HL-60/S4 treated with retinoic acid at 250 ng/mL for 4 days and 3 days (cell line): ENCODE measurements around the gene SLC13A5.

ENCODE experiments used
- in situ Hi-C: fragments of 300-500 bp; cut with MboI; formaldehyde crosslinking; loops from 2 replicates; pipeline ENCODE4 v1.7.0; 2022; ENCODE audit warnings: low sequenced_read_pairs

Gene SLC13A5

DNA sequence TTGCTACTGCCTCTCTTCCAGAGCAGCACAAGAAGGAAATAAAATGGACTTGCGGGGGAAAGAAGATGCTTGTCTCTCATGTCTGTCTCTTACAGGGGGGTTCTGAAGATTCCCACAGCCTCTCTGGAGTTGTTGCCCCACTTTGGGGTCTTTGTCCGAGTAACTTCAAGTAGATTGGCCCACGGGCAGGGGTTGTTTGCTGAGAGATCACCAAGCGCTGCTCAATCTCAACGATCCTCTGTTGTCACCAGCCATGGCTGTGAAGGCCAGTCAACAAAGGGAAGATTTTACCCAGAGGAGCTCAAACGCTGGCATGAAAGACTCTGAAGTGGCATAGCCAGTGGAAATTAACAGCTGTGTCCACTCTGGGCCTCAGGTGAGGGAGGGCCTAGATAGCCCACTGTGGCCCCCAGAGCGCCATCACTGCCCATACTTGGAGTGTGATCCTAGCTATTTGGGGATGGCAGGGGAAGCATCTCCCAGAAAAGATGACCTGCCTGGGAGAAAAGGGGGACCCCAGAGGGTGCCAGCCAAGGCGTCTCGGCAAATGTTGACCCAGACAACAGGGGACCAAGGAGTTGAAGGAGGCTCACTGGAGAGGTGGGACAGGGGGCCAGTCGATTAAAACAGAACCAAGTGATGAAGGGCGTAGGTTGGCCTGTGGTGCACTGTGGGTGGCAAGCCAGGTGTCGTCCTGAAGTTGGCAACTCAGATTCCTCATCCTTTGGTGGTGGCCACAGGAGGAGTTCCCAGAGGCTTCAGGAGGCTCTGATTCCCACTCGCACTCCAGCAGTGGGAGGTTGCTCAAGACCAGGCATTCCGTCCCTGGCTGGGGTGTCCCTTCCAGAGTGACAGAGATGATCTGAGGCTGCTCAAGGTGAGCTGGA lies 28.0 kb downstream of the SLC13A5 start:
- in situ Hi-C loops: no loop called here

DNA sequence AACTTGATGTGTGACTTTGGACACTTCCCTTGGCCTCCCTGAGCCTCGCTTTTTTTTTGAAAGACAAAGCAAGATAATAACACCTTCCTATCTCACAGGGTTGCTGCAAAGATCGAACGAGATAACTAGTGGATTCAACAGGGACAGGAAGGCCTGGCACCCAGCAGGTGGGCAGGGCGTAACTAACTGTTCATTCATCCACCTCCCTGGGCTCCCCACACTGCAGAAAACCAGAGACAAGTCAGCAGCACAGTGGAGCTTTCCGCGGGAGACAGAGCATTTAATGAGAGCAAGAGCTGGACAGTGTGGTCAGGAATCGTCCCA lies 28.7 kb downstream of the SLC13A5 start:
- in situ Hi-C loops: no loop called here

DNA sequence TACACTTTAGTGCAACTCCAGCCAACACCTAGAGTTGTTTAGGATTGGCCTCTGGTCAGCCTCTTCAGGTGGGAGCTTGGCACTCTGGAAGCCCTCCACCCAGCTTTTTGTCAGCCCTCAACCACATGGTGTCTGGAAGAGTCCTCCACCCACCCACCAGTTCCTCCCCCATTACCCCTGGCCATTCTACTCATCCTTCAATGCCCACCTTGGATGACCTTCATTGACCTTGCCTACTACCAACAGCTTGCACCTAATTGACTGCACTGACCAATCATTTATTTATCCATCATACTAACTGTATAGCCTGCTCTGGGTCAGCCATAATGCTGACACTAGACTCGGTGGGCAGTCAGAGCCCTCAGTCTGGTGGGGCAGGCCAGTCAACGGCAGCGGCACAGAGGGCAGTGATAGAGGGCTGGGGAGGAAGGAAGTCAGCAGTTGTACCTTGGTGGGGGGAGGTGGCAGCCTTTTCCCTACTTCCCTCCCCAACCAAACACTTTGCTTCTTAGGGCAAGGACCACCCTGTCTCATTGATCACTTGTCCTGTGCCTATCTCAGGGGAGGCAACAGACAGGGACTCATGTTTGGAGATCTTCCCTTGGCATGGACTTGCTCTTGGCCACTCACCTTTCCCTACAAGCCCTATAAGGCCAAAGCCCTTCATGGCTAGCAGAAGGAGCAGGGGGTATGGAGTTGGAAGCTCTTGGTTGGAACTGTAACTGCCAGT lies 29.3 kb downstream of the SLC13A5 start:
- in situ Hi-C loops: no loop called here

DNA sequence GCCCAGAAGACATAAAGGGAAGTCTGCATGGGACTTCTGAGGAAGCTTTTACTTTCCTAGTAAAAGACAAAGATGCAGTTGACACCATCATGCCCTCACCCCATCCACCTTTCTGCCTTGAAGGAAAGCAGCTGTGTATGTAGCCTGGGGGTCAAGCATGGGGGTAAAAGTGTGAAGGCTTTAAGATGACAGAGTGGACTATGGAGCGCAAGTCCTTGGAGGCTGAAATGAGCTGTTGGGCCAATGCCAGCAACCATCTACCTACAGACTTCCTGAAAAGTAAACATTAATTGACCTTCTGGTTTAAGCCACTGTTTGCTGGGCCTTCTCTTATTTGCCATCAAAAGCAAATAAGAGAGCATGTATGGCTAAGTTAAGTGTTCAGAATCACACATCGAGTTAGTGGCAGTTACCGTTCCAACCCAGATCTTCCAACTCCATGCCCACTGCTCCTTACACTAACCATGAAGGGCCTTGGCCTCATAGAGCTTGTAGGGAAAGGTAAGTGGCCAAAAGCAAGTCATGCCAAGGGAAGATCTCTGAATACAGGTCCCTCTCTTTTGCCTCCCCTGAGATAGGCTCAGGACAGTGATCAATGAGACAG lies 30.0 kb downstream of the SLC13A5 start:
- in situ Hi-C loops: no loop called here

GRCh38 chr17:6682339-6682738 lies 30.8 kb downstream of the SLC13A5 start:
- in situ Hi-C loops: no loop called here

- in situ Hi-C loops: no loop called here
Observed at GRCh38 chr17:6681671-6682070, 31.5 kb downstream of the SLC13A5 start.

- in situ Hi-C loops: no loop called here
Observed at GRCh38 chr17:6681176-6681575, 32.0 kb downstream of the SLC13A5 start.

DNA sequence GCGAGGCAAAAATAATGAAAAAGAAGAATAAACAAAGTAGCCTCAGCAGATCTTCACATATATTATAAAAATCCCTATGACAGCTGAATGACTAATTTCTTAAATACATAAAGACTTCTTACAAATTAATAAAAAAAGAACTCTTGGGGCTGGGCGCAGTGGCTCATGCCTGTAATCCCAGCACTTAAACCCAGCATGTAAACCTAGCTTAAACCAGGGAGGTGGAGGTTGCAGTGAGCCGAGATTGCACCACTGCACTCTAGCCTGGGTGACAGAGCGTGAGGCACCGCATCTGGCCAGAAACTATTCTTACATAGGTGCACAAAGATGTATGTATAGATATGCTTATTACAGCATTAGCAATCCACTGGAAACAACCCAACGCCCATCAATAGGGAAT lies 33.9 kb downstream of the SLC13A5 start:
- in situ Hi-C loops: no loop called here

DNA sequence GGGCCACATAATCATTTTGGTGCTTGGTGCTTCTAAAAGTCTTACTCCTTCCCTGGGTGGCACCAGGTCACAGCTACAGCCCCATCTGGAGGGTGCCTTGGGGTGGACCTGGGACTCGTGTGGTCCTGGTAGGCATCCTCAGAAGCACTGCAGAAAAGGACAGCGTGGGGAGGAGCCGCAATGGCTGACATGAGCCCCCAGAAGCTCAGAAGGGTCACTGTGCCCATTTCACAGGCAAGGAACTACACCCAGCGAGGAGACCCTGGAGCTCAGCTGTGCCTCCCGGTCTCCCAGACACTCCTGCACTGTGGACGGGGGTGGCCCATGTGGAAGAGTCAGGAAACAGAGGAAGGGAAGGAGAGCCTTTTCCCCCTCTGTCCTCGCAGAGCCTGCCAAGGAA lies 35.2 kb downstream of the SLC13A5 start:
- in situ Hi-C loops: no loop called here

- in situ Hi-C loops: no loop called here
Observed at GRCh38 chr17:6677158-6677831, 35.9 kb downstream of the SLC13A5 start.

GRCh38 chr17:6676802-6677157 lies 36.4 kb downstream of the SLC13A5 start:
- in situ Hi-C loops: no loop called here

- in situ Hi-C loops: no loop called here
Observed at GRCh38 chr17:6675201-6675825, 37.9 kb downstream of the SLC13A5 start.

DNA sequence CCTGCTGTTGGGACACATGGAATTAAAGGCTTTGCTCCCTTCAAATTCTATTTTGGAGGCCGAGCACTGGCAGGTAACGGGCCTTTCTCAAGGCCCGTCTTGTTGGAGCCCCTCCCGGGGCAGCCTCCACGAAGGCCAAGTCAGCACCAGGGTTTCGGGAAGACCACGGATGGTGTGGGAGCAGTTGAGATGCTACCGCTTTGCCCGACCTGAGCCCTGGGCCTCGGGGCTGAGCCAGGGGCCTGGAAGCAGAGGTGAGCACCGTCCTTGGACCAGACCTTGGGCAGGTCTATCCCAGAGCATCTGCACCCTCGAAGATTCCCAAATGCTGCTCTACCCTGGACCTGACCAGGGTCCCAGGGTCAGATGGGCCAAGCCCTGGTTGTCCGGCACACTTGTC lies 38.6 kb downstream of the SLC13A5 start:
- in situ Hi-C loops: no loop called here

DNA sequence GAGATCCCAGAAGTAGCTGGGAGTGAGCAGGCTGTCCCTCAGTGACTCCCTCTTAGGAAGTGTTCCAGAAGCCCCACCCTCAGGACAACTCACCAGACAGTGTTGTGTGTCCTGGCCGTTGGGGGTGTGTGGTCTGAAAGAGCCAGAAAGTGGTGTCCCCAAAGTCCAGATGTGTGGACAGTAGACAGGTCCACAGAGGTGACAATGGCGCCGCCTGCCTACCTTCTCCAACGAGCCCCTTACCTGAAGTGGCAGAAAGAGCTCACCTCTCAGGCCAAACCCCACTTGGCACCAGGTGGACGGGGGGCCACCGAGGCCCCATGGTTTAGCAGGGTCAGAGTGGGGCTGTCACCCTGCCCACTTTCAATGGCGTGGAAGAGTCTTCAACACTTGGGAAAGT lies 41.7 kb downstream of the SLC13A5 start:
- in situ Hi-C loops: no loop called here

GRCh38 chr17:6670999-6671398 lies 42.2 kb downstream of the SLC13A5 start:
- in situ Hi-C loops: no loop called here

DNA sequence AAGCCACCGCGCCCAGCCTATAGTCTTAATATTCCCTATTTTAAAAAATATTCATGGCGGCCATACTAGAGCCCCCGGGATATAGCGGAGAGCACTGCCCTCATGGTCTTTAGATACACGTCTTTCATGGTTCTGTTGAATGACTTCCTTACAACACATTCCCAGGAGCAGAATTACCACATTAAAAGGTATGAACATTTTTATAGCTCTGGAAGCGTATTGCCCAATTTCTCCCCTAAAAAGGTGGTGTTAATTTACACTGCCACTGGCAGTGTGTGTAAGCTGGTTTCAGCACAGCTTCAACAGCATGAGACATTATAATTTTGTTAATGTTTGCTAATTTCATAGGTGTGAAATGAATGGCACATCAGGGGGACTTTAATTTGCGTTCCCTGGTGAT lies 42.6 kb downstream of the SLC13A5 start:
- in situ Hi-C loops: no loop called here

- in situ Hi-C loops: loop anchor here (10.0 kb wide), 1 partner anchor 345 kb away; the partner anchor contains the start of gene RNASEK
Observed at GRCh38 chr17:6669479-6670212, 43.5 kb downstream of the SLC13A5 start.

- in situ Hi-C loops: loop anchor here (10.0 kb wide), 1 partner anchor 346 kb away; the partner anchor contains the start of gene RNASEK
Observed at GRCh38 chr17:6668727-6669425, 44.3 kb downstream of the SLC13A5 start.

DNA sequence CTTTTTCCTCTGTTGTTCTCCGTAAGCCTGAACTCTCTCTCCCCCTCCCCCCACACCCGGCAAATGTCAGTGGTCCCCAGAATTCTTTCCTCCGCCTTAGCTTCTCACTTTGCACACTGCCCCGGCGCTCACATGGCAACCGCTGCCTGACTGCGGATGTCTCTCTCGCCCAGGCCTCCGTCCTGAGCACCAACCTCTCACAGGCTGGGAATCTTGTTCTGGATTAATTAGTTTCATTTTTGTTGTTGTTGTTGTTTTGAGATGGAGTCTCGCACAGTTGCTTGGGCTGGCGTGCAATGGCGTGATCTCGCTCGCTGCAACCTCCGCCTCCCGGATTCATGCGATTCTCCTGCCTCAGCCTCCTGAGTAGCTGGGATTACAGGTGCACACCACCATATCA lies 45.0 kb downstream of the SLC13A5 start:
- in situ Hi-C loops: loop anchor here (10.0 kb wide), 1 partner anchor 347 kb away; the partner anchor contains the start of gene RNASEK
